HUDEP-2 (cell line): ENCODE results near the gene SLC11A1.
A peak's percentile ranks its signal among the peaks of the same experiment; 100 is the strongest.

ENCODE experiments used
- DNase-seq, 76 experiments: peaks; one replicate each; lab custom pipeline; 2025; ENCODE audit not compliant: unreplicated experiment in 76 of 76; lab: John Stamatoyannopoulos, UW

SLC11A1 gene

DNA sequence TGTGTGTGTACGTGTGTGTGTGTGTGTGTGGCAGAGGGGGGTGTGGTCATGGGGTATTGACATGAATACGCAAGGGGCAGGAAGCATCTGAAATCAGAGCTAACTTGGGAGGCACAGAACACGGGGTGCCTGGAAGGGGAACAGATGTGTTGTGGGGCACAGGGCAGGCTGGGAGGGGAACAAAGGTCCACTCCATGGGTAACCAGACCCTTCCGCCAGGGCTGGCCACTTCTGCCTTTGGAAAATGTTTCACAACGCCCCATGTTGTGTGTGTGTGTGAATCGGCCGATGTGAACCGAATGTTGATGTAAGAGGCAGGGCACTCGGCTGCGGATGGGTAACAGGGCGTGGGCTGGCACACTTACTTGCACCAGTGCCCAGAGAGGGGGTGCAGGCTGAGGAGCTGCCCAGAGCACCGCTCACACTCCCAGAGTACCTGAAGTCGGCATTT lies at the start of gene SLC11A1:
Gene SLC11A1, plus strand, starts transcription at position 358 of the 451 bp plus-strand sequence. CDS start 96 bp downstream, outside the sequence.
- no peak for DNase-seq

GRCh38 chr2:218332288-218332687 lies 49.8 kb upstream of the SLC11A1 start:
- no peak for DNase-seq

DNA sequence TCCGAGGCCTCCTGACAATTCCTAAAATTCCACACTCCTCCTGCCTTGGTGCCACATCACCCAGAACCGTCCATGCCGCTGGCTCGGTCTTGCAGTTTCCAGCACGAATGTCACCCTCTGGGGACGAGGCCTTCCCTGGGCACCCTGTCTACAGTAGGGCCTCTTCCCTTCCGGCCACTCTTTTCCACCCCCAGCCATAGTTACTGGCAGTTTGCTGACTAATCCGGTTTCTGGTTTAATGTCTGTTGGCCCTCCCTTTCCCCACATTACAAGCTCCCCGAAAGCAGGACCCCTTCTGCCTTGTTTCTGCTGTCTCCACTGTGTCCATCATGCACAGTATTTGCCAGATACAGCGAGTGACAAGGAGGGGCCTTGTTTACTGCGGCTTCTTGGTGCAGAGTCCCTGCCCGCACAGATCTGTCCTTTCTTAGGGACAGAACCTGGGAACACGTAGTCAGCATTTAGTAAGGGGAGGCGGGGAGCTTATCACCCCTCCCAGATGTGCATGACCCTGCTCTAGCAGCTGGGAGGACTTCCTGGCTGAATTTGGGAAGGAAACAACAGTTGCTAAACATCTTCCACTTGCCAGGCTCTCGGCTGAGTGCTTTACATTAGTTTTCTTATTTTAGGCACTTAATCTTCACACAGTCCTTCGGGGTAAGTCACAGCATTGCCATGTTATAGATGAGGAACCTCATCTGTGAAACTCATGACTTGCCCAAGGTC lies 49.0 kb upstream of the SLC11A1 start:
- peak in 60 of 76 experiments; percentile 3 to 76 (median 42) for DNase-seq

DNA sequence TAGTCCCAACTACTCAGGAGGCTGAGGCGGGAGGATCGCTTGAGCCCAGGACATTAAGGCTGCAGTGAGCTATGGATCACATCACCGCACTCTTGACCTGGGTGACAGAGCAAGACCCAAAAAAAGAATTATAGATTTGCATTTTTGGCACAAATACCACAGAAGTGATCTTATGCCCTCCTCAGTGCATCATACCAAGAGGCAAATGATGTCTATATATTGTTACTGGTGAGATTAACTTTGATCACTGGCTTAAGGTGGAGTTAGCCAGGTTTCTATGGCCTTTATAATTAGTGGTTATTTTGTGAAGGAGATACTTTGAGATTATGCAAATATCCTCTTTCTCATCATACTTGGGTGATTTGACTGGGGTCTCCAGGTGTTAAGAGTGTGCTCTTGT lies 47.5 kb upstream of the SLC11A1 start:
- DNase-seq = no peak

GRCh38 chr2:218340656-218341055 lies 41.4 kb upstream of the SLC11A1 start:
- DNase-seq = no peak

DNA sequence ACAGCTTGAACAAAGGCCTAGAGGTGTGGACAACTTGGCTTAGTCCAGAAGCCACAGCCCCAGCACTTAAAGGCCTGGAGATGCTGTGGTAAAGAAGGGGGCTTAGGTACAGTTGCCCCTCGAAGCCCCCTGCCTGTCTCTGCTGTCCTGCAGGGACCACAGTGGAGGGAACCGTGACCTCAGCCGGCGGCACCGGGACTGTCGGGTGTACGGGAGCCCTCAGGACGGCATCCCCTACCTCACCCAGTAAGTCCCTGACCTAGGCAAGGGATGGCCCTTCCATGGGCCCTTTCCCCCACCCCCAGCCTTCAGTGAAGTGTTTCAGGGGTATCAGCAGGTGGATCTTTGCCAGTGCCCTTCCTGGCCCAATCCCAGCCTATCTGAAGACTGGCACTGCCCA lies 40.7 kb upstream of the SLC11A1 start:
- no peak for DNase-seq

DNA sequence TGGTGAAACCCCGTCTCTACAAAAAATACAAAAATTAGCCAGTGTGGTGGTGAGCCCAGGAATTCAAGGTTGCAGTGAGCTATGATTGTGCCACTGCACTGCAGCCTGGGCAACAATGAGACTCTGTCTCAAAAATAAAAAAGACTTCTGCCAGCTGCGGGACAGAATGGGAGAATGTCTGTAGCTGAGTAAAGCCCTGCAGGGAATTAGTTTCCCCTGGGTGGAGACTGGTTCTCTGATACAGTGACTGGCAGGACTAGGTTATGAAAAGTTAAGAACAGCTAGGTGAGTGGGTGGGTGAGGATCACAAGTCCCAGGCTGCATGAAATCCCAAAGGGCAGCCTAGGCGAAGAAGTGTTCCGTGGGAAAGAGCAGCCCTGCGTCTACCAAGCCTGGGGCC lies 39.2 kb upstream of the SLC11A1 start:
- DNase-seq = no peak

GRCh38 chr2:218343591-218343990 lies 38.5 kb upstream of the SLC11A1 start:
- no peak for DNase-seq

GRCh38 chr2:218344090-218344754 lies 37.9 kb upstream of the SLC11A1 start:
- no peak for DNase-seq

- no peak for DNase-seq
Observed at GRCh38 chr2:218344755-218345417, 37.2 kb upstream of the SLC11A1 start.

- DNase-seq = no peak
Observed at GRCh38 chr2:218345491-218346236, 36.4 kb upstream of the SLC11A1 start.

DNA sequence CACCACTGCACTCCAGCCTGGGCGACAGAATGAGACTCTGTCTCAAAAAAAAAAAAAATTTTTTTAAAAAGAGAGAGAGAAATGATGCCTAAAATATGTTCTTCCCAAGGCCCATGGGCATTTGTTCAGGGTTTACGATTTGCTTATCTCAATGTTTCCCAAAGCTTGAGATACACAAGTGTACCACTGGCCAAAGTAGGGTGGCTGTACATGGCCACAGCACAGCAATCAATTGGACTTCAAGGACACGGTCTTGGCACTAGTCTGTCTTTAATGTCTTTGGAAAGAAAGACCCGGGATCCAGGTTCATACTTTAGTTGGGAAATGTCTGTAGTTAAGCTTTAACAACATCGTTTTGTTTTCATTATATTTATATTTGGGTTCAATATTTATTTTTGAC lies 34.9 kb upstream of the SLC11A1 start:
- DNase-seq = no peak

DNA sequence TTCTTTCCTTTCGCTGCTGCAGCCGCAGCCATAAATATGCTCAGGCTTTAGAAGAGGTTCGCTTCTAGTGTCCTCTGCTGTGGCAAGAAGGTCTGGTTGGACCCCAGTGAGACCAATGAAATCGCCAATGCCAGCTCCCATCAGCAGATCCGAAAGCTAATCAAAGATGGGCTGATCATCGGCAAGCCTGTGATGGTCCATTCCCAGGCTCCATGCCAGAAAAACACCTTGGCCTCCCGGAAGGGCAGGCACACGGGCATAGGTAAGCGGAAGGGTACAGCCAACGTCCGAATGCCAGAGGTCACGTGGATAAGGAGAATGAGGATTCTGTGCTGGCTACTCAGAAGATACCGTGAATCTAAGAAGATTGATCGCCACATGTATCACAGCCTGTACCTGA lies 28.0 kb upstream of the SLC11A1 start:
- DNase-seq = no peak

GRCh38 chr2:218354850-218355443 lies 27.1 kb upstream of the SLC11A1 start:
- DNase-seq = no peak

DNA sequence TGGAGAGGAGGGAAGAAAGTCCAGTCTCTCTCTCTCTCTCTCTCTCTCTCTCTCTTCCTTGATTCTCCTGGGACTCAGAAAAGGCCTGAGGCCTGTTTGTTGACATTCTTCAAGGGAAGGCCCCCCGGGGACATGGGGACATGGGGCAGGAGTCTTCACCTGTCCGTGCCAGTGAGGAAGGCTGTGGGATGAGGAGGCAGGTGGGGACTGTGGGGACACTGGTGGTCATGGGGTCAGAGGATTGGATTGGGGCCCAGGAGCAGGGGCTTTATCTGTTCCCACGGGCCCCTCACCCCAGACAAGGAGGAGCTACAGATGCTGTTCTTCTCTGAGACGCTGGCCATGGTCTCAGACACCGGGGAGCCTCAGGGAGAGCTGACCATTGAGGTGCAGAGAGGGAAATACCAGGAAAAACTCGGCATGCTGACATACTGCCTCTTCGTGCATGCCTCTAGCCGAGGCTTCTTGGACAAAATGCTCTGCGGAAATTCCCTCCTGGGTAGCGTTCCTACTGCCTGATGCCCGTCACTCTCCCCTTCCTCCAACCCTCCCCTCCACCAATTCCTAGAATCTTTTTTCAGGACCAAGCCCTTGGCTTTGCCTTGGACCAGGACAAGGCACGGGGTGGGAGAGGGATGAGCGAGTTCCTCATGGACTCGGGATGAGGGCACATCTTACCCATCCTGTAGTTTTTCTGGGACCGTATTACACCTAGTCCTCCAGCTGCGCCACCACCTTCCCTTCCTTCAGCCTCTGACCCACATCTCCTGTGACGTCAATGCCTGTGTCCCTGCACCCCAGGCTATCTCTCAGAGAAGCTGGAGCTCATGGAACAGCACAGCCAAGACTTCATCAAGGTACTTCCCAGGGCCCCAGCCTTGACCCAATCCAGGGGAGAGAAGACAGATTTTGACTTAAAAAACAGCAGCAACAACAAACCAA lies 24.6 kb upstream of the SLC11A1 start:
- DNase-seq = no peak

- no peak for DNase-seq
Observed at GRCh38 chr2:218360453-218360852, 21.6 kb upstream of the SLC11A1 start.

DNA sequence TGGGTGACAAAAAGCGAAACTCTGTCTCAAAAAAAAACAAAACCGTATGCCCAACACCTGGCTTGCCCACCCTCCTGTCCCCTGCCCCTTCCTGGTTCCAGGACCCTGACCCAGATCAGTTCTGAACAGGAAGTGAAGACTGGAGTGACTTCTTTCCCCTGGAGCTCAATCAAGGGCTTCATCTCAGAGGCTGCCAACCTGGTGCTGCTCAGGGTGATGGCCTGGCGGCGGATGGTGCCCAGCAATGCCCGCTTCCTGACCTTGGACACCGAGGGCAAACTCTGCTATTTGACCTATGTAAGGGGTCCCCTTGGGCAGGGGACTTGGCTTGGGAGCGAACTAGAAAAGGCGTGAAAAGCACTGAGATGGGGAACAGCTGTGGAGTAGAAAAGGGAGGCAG lies 19.5 kb upstream of the SLC11A1 start:
- no peak for DNase-seq

- DNase-seq = no peak
Observed at GRCh38 chr2:218363736-218364135, 18.3 kb upstream of the SLC11A1 start.

DNA sequence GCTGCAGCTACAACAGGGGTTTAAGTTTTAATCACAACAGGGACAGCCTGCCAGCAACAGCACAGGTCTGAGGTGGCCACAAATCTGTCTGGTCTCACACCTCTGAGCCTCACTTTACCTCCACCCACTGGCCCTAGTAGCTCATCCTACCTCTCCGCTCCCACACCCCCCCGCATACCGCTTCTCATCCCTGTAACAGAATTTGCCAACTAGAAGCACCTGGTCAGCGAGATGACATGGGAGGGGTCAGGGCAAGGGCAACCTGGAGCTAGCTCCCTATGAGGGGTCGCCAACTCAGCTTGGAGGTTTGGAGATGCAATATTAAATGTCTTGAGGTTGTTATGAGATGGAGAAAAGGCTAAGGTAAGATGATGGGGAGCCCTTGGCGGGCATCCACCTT lies 17.9 kb upstream of the SLC11A1 start:
- no peak for DNase-seq
